Fibroblast of skin of right quadriceps (primary cell): ENCODE results near the gene TMEM114.

Experiments used
- DNase-seq: peaks from one replicate; pipeline ENCODE4 v3.0.0-alpha.2; 2013

Gene TMEM114

DNA sequence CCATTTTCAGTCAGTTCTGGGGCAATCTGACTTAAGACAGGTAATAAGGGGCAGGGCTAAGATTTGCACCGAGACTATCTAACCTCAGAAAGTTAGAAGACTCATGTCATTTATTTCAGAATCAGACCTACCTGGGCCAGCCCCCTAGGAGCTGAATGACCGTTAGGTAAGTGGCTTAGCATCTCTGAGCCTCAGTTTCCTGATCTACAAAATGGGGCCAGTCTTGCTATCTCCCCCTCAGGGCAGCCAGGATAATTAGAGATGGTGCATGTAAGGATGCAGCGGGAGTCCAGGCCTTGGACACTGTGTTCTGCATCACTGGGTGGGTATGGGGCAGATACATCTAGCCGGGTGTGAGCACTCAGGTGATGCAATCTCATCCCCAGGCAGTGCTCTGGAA, 20.8 kb upstream of the TMEM114 start:
- no peak for DNase-seq

GRCh38 chr16:8607214-8607613, 16.9 kb upstream of the TMEM114 start:
- DNase-seq, result no peak

- DNase-seq, result no peak
Measured at GRCh38 chr16:8605554-8605953, 15.2 kb upstream of the TMEM114 start.

- DNase-seq, result no peak
Measured at GRCh38 chr16:8600144-8600775, 9.9 kb upstream of the TMEM114 start.

GRCh38 chr16:8596581-8596980, 6.3 kb upstream of the TMEM114 start:
- no peak for DNase-seq

GRCh38 chr16:8595783-8596182, 5.5 kb upstream of the TMEM114 start:
- no peak for DNase-seq

GRCh38 chr16:8594149-8594666, 3.9 kb upstream of the TMEM114 start:
- no peak for DNase-seq

- no peak for DNase-seq
Measured at GRCh38 chr16:8591451-8591850, 1.1 kb upstream of the TMEM114 start.

DNA sequence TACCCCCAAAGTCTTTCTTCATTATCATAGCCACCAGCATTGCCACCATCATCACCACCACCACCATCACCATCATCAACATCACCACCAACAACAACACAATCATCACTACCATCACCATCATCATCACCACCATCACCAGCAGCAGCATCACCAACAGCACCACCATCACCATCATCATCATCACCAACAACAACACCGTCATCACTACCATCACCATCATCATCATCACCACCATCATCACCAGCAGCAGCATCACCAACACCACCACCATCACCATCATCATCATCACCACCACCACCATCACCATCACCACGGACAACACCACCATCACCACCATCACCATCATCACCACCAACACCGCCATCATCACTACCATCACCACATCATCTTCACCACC, 500 bp upstream of the TMEM114 start:
- no peak for DNase-seq

DNA sequence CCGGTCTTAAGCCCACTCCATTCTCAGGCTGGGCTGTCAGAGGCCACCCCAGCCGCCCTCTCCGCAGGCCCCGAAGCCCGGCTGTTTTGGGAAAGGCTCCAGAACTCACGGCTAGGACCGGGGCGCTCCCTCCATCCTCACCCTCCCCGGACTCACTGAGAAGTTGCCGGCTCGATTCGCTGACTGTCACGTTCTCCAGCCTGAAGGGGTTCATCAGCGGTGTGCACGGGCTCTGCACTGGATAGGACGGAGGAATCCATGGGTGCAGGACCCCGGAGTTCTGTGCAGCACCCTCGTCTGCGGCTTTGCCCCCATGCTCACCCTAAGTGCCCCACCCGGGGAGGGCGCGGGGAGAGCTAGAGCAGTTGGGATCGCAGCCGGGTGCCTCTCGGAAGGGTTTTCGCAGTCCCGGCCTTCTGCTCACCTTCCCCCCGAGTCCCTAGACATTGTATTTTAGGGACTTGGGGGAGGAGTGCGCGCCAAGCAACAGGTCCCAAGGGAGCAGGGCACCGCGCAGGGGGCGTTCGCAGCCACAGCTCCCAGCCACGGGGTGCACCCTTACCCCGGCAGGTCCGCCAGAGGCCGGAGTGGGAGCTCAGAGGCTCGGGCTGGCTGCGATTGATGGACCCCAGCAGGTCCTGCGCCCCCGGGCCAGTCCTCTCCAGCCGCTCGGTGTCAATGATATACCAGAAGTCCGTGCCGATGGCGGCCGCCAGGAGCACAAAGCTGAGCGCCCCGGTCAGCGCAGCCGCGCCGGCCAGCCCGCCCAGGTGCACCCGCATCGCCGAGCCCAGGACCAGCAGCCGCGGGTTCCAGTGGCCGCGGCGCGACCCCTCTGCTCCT, 1.0 kb downstream of the TMEM114 start:
- DNase-seq, result no peak

GRCh38 chr16:8588682-8589056, 1.6 kb downstream of the TMEM114 start:
- no peak for DNase-seq

DNA sequence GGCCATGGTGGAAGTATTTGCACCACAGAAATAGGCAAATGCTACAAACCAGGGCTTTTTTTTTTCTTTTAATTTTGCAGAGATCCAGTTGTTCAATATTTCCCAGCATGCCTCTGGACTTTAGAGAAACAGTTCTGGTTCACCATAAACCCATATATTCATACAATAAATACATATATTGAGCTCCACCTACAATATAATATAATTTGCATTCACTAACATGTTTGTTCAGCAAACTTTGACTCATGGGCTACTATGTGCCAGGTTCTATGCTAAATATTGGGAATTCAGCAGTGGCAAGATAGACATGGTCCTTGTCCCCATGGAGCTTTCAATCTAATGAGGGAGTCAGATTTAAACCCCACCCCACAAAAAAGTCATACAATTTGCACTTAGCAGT, 3.2 kb downstream of the TMEM114 start:
- no peak for DNase-seq

- DNase-seq, result no peak
Measured at GRCh38 chr16:8585857-8586256, 4.5 kb downstream of the TMEM114 start.

GRCh38 chr16:8585041-8585440, 5.3 kb downstream of the TMEM114 start:
- DNase-seq, result no peak

DNA sequence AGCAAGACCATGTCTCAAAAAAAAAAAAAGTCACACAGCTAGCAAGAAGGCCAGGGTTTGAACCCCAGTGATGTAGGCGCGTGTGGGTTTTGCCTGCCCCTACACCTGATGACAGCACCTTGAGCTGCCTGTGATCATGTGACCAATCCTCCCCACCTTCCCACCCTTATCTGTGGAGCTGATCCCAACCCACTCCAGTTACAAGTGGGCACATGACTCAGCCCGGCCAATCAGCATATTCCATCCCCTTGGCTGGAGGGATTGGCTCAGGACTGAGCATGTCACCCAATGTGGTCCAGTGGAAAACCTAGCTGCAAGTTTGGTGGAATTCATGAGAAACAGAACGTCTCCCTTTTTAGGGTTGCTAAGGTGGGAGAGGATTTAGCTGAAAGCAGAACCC, 6.6 kb downstream of the TMEM114 start:
- DNase-seq, result no peak

DNA sequence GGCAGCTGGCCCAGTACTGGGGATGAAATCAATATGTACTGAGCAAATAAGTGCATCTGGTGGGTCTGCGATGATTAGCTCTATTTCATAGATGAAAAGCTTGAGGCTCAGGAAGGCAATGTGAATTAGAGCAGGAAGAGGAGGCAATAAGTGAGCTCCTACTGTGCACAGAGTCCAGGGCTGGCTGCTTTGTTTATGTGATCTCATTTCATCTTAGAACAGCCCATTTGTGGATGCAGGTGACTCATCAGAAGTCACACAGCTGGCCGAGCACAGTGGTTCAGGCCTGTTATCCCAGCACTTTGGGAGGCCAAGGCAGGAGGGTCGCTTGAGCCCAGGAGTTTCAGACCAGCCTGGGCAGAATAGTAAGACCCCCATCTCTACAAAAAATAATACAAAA, 7.1 kb downstream of the TMEM114 start:
- no peak for DNase-seq

GRCh38 chr16:8581831-8582580, 8.3 kb downstream of the TMEM114 start:
- no peak for DNase-seq

DNA sequence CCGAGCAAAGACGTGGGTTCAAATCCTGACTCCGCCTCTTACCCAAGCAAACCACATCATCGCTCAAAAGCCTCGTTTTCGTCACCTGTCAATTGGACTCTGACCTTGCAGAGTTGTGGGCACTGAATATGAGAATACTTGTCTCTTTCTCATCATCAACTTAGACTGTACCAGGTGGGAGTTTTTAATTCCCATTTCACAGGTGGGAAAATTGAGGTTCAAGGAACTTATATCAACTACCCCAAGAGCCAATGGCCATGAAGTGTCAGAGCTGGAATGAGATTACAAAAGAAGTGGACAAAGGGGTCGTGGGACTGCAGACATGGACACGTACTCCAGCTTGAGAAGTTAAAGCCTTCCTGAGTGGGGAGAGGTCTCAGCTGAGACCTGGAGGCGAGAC, 10.8 kb downstream of the TMEM114 start:
- no peak for DNase-seq

GRCh38 chr16:8577678-8578304, 12.5 kb downstream of the TMEM114 start:
- DNase-seq, result no peak

GRCh38 chr16:8576141-8577004, 13.9 kb downstream of the TMEM114 start:
- DNase-seq, result no peak

DNA sequence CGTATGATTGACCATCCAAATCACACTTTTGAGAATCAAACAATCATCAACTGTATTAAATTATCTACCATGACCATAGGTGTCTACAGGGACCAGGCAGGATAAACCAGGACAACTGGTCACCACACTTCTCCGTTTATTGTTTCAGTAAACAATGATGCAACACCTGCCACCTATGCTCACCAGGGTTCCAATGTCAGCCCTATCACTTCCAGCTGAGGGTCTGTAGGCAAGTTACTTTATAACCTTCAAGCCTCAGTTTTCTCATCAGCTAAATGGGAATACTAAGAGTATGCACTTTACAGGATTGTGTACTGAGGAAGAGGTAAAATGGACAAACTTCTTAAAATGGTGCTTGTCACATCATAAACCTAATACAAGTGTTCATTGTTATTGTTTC, 14.9 kb downstream of the TMEM114 start:
- DNase-seq, result no peak
